Measurements from ENCODE around the gene ARSJ. TPM values are rescaled to one million over a fixed set of nuclear protein-coding genes. Genes with fewer than 3 reads are reported as not detected.

The ARSJ gene
- 4.8 to 7.2 TPM (median 6.1 TPM) in 5 replicates for total RNA-seq (2022; extraction: Qiagen RNA extraction; ENCODE audit: low read depth)

DNA sequence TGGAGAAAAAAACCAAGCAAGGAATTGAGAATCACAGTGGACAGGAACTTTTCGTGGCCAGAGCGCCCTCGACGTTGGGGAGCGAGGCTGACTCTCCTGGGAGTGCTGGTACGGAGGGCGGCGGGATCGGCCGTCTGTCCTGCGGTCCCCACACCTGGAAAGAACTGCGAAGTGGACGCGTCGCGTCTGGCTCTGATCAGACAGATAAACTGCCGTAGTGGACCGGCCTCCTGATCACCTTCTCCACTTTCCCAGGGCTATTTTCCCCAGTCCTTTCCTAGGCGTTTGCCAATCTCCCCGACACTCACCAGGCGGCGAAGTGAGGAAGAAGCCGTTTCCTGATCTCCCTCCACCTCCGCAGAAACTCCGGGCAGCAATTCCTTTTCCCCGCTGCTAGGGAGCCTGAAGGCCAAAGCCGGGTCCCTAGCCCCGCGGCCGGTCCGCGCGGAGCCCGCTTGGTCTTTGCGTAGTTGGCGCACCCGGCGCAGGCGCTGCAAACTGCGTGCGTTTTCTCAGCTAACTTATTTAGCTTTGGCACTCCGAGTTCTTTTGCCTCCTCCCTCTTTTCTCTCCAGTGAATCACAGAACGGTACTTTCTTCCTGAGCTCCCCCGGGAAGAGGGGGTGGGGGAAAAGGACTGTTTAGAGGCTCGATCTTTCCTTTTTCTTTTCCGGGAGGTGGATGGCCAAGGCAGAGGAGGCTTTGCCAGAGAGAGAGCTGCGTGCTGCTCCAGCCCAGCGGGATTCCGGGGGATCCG is at the start of gene ARSJ:
TSS of gene ARSJ (minus strand) at position 500 of the 757 bp plus-strand sequence. CDS start 813 bp downstream, outside the sequence.

Other genes starting within 250 kb of the ARSJ start
- 12.0 to 17.3 TPM (median 16.2 TPM) in 5 replicates for gene CAMK2D, start 217.9 kb downstream of the ARSJ start, total RNA-seq (2022; extraction: Qiagen RNA extraction; ENCODE audit: low read depth)

Measured in A549 treated with GW870086 at 1 μM for 4 hours (cell line).